Prostate gland (tissue), 2 donors: ENCODE results near the gene ULK1. TPM values are rescaled to one million over a fixed set of nuclear protein-coding genes. Genes with fewer than 3 reads are reported as not detected.
"Not testable (repeated sequence)": the region's sequence is repeated elsewhere in the genome, so short reads cannot be mapped to it uniquely, and the experiment has no call there.

Experiments used
- DNase-seq: peaks from one replicate; pipeline ENCODE4 v3.0.0-alpha.2; 2019; ENCODE audit warnings: low spot score
- H3K27ac ChIP-seq, 2 donors: fragments of 200-600 bp; sonication (generic); 2 replicates each; pipeline ENCODE4 v1.5.1; 2017 to 2019
- H3K27me3 ChIP-seq: fragments of 200-600 bp; sonication (generic); replicated peaks from 2 replicates; pipeline ENCODE4 v1.5.1; 2019; ENCODE audit not compliant: insufficient read depth
- H3K36me3 ChIP-seq, 2 donors: fragments of 200-600 bp; sonication (generic); 1 replicate in 1 of 2; 2 replicates in 1 of 2; pipeline versions ENCODE4 v1.5.1 to v1.8.1; 2017 to 2019
- H3K4me1 ChIP-seq: fragments of 200-600 bp; sonication (generic); replicated peaks from 2 replicates; pipeline ENCODE4 v1.5.1; 2019
- H3K4me3 ChIP-seq, 2 donors: fragments of 200-600 bp; sonication (generic); 2 replicates each; pipeline ENCODE4 v1.5.1; 2017 to 2019
- H3K9me3 ChIP-seq: fragments of 200-600 bp; sonication (generic); 2 replicates; pipeline ENCODE4 v1.5.1; 2017
- CTCF ChIP-seq, 4 experiments: fragments of 200-600 bp in 2 of 4; fragments of 450-650 bp in 2 of 4; sonication (generic) in 2 of 4; IDR thresholded peaks; 1 replicate in 3 of 4; 2 replicates in 1 of 4; pipeline ENCODE4 v1.5.1; 2016 to 2019; ENCODE audit warnings: antibody characterized with exemption in 4 of 4, mild to moderate bottlenecking in 2 of 4, moderate library complexity in 2 of 4
- POLR2A ChIP-seq: fragments of 450-650 bp; IDR thresholded peaks from one replicate; pipeline ENCODE4 v1.6.1; 2016; ENCODE audit warnings: antibody characterized with exemption, mild to moderate bottlenecking
- POLR2AphosphoS5 ChIP-seq: sonication (generic); formaldehyde crosslinking; IDR thresholded peaks from one replicate; pipeline ENCODE4 v1.6.1; 2017; ENCODE audit warnings: antibody characterized with exemption
- WGBS: methylation state at CpG from one replicate; pipeline ENCODE4 v1.1.5; 2018; 5-methylcytosine and 5-hydroxymethylcytosine counted together
- intact Hi-C: fragments of 100-400 bp; cut with DNase I; formaldehyde crosslinking; loops from one replicate; pipeline ENCODE4 v1.14.2; 2022
- total RNA-seq, 2 donors: library from RNA; depleted of rRNA; stranded (reverse); fragments of >200 nt; gene quantifications; one replicate each; pipeline ENCODE4 v1.1.0, GENCODE V29; 2016

The ULK1 gene
- total RNA-seq, 2 donors from 2014 or later: 26.2 to 62.5 TPM

GRCh38 chr12:131944601-131945251 lies 50.3 kb downstream of the ULK1 start:
- TF ChIP-seq POLR2A (no peak), POLR2AphosphoS5 (no peak), CTCF (IDR thresholded peaks at IDR 0.05) (no peak)
- Histone ChIP-seq H3K27ac (no peak overlapping the region), H3K4me3 (no peak overlapping the region), H3K27me3 (no peaks in the 10 kb centered on the region), H3K9me3 (no peaks in the 10 kb centered on the region), H3K4me1 (no peaks in the 10 kb centered on the region), H3K36me3 (peaks cover 0 to 6% of the 10 kb centered on the region in 2 donors)
- DNase-seq: no peak
- intact Hi-C loops: no loop called here
- WGBS: 93% methylated on average over 35 of the region's 35 CpGs

GRCh38 chr12:131946757-131947156 lies 52.3 kb downstream of the ULK1 start:
- intact Hi-C loops: no loop called here

GRCh38 chr12:131947482-131948027 lies 53.1 kb downstream of the ULK1 start:
- Histone ChIP-seq H3K27me3 (no peaks in the 10 kb centered on the region), H3K36me3 (no peaks in the 10 kb centered on the region), H3K27ac (no peak overlapping the region), H3K9me3 (no peaks in the 10 kb centered on the region), H3K4me1 (no peaks in the 10 kb centered on the region), H3K4me3 (no peak overlapping the region)
- 42% methylated on average over 8 of the region's 8 CpGs for WGBS
- intact Hi-C loops: loop anchor here (2.0 kb wide), 1 partner anchor 17 kb away; no protein-coding TSS in a partner anchor
- no peak for TF ChIP-seq POLR2A
- no peak for TF ChIP-seq POLR2AphosphoS5
- TF ChIP-seq CTCF (IDR thresholded peaks at IDR 0.05): no peak
- no peak for DNase-seq

More at GRCh38 chr12:131946757-131947156, 52.3 kb downstream of the ULK1 start:
- Histone ChIP-seq H3K36me3 (peaks cover 0 to 5% of the 10 kb centered on the region in 2 donors), H3K4me1 (no peaks in the 10 kb centered on the region), H3K9me3 (no peaks in the 10 kb centered on the region), H3K27ac (no peak overlapping the region), H3K27me3 (no peaks in the 10 kb centered on the region), H3K4me3 (no peak overlapping the region)
- WGBS: 73% methylated on average over 6 of the region's 6 CpGs
- DNase-seq: no peak
- TF ChIP-seq POLR2AphosphoS5: no peak
- no peak for TF ChIP-seq CTCF (IDR thresholded peaks at IDR 0.05)
- TF ChIP-seq POLR2A: no peak

GRCh38 chr12:131948166-131948712 lies 53.8 kb downstream of the ULK1 start:
- H3K36me3 ChIP-seq: no peaks in the 10 kb centered on the region
- TF ChIP-seq CTCF (IDR thresholded peaks at IDR 0.05): no peak
- no peak for TF ChIP-seq POLR2AphosphoS5
- no peak for TF ChIP-seq POLR2A
- no peaks in the 10 kb centered on the region for H3K27me3 ChIP-seq
- peak overlapping the region in 1 of 2 donors; percentile 75 for H3K27ac ChIP-seq
- no peak for DNase-seq
- intact Hi-C loops: loop anchor here (2.0 kb wide), 1 partner anchor 17 kb away; no protein-coding TSS in a partner anchor
- no peak overlapping the region for H3K4me3 ChIP-seq
- H3K9me3 ChIP-seq: no peaks in the 10 kb centered on the region
- 67% methylated on average over 1 of the region's 1 CpG for WGBS
- H3K4me1 ChIP-seq: no peaks in the 10 kb centered on the region

- DNase-seq, H3K4me1 ChIP-seq, H3K36me3 ChIP-seq, H3K27me3 ChIP-seq, H3K9me3 ChIP-seq: not testable (repeated sequence)
- WGBS: 37% methylated on average over 23 of the region's 23 CpGs
- Histone ChIP-seq H3K4me3 (peak overlapping the region; percentile 98 to 99), H3K27ac (peak overlapping the region; percentile 63 to 75)
- intact Hi-C loops: loop anchor here (1.0 to 2.0 kb wide), 2 partner anchors 18 to 53 kb away; no protein-coding TSS in a partner anchor
Measured at GRCh38 chr12:131948713-131949430, 54.5 kb downstream of the ULK1 start.
